IPS-20b (cell line): ENCODE measurements around the gene ARVCF.
A peak's percentile ranks its signal among the peaks of the same experiment; 100 is the strongest.

Experiments
- H3K27ac ChIP-seq: one replicate; pipeline ENCODE4 v1.5.1; 2013; ENCODE audit warnings: low read length
- H3K27me3 ChIP-seq: 2 replicates; pipeline ENCODE4 v1.6.1; 2013; ENCODE audit warnings: mild to moderate bottlenecking, low read length, inconsistent platforms; ENCODE audit not compliant: insufficient read depth
- H3K36me3 ChIP-seq: 2 replicates; pipeline ENCODE4 v1.6.1; 2013; ENCODE audit warnings: low read depth, mild to moderate bottlenecking, inconsistent platforms, low read length, moderate library complexity; ENCODE audit not compliant: insufficient read depth
- H3K4me1 ChIP-seq: 2 replicates; pipeline ENCODE4 v1.6.1; 2013; ENCODE audit warnings: mild to moderate bottlenecking, control low read depth, inconsistent platforms, low read length, moderate library complexity; ENCODE audit not compliant: insufficient read depth
- H3K4me3 ChIP-seq: 2 replicates; pipeline ENCODE4 v1.5.1; 2013; ENCODE audit warnings: mild to moderate bottlenecking, low read length, inconsistent platforms
- H3K9ac ChIP-seq: 2 replicates; pipeline ENCODE4 v1.6.1; 2013; ENCODE audit warnings: low read depth, mild to moderate bottlenecking, inconsistent platforms, low read length, moderate library complexity
- H3K9me3 ChIP-seq: 2 replicates; pipeline ENCODE4 v1.6.1; 2013; ENCODE audit warnings: mild to moderate bottlenecking, low read depth, low read length, inconsistent platforms; ENCODE audit not compliant: insufficient read depth

The ARVCF gene

DNA sequence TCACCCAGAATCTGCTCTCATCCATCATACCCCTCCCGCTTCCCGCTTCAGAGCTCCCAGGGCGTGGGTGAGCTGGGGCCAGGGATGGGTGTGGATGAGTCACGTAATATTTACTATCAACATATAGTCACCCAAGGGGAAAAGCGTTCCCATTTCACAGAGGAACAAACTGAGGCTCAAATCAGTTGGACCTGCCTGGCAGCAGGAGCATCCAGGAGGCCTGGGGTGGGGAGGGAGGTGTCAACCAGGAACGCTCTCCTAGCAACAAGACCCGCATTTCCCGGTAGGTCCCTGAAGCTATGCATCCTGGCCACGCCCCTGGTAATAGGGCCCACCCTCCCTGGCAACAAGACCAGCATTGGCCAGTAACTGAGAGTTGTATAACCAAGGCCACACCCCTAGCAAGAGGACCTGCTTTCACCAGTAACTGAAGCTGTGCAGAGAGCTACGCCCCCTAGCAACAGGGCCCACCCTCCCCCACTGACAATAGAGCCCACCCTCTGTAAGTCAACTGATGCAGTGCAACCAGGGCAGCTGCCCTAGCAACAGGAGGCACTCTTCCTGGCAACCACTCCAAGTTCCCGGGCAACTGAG lies 42.3 kb downstream of the ARVCF start:
- peak overlapping the region; percentile 38; the same call in 1 of the 2 replicates for H3K9ac ChIP-seq
- H3K27ac ChIP-seq = peak overlapping the region; percentile 34
- peak overlapping the region; percentile 29; the same call in 1 of the 2 replicates for H3K4me3 ChIP-seq
- H3K36me3 ChIP-seq = peaks cover 65% of the 10 kb centered on the region
- H3K4me1 ChIP-seq = peaks cover 13% of the 10 kb centered on the region
- H3K9me3 ChIP-seq = no peaks in the 10 kb centered on the region
- H3K27me3 ChIP-seq = no peaks in the 10 kb centered on the region

DNA sequence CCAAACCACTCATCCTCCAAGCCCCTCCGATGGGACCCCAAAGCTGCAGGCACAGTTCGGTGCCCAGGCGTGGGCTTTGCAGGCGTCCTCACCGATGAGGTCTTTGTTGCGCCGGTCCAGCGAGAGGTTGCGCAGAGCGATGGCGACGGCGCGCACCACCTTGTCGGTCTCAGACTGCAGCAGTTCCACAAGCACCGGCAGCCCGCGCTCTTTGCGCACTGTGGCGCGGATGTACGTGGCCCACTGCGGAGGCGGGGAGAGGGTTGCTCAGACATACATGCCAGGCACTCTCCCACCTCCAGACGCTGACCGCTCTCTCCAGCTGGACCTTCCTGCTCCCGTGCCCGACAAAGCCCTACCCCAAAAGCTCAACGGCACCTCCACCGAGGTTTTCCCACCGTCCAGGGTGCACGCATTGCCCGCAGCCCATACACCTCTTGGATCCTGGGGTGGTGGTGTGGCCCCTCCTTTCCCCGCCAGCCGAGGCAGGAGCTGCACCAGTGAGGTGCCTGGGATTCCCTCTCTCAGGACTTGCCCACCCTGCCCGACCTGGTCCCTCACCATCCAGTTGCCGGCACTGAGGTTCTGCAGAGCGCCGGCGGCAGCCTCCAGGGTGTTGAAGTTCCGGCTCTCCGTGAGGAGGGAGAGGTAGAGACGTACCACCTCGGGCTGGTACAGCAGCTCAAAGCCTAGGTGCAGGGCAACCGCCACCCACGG lies 42.9 kb downstream of the ARVCF start:
- H3K27me3 ChIP-seq = no peaks in the 10 kb centered on the region
- H3K9me3 ChIP-seq = no peaks in the 10 kb centered on the region
- no peak overlapping the region for H3K9ac ChIP-seq
- H3K4me1 ChIP-seq = peaks cover 13% of the 10 kb centered on the region
- H3K4me3 ChIP-seq = no peak overlapping the region
- peaks cover 63% of the 10 kb centered on the region for H3K36me3 ChIP-seq
- no peak overlapping the region for H3K27ac ChIP-seq

DNA sequence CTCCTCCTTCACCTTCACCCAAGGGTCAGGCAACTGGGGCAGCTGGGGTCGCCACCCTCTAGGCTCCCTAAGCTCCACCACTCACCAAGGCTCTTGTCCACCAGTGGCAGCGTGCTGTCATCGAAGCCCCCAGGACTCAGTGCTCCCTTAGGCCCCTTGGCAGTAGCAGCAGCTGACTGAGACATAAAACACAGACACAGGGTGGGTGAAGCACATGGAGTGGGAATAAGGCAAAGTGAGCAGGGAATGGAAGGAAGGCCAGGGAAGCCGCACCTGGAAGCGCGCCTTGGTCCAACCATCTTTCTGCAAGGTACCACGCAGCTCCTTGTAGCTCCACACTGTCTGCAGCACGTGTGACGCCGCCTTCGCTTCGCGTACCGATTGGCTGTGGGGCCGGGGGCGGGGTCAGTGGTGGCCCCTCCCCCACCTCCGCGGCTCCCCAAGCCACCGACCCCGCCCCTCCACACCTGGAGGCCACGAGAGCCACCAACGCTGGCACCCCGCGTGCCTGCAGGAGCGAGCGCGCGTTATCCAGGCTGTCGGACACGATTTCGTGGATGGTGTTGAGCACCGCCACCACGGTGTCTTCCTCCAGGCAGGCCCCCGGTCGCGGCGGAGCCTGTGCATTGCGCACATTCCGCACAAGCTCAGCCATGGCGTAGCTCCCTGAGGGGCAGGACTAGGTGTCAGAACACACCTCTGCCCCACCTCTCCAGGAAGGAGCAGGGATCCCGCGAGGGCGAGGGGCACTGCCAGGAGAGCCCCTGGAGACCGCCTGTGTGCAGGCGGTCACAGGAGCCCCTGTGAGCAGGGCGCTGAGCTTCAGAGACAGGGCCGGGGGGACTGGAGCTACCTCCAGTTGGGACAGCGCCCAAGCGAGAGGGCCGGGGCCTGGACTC lies 43.7 kb downstream of the ARVCF start:
- no peak overlapping the region for H3K27ac ChIP-seq
- peaks cover 13% of the 10 kb centered on the region for H3K4me1 ChIP-seq
- peaks cover 55% of the 10 kb centered on the region for H3K36me3 ChIP-seq
- no peaks in the 10 kb centered on the region for H3K27me3 ChIP-seq
- no peak overlapping the region for H3K4me3 ChIP-seq
- no peaks in the 10 kb centered on the region for H3K9me3 ChIP-seq
- no peak overlapping the region for H3K9ac ChIP-seq

DNA sequence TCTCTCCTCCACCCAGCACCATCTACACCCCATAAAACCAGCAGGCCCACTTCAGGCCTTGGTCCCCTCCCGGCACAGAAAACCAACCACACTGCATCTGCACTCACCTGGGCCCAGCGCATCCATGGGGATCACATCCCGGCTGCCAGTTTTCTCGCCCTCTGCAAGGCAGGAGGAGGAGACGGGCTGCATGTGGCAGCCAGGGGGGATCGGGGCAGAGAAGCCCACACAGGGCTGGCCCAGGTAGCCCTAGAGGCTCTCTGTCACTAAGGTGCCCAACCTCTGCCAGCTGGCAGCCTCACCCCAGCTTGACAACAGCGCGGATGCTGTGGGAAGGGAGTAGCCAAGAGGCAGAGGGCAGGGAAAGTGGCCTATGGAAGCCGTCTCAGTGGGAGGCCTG lies 44.4 kb downstream of the ARVCF start:
- Histone ChIP-seq H3K9ac (no peak overlapping the region), H3K9me3 (no peaks in the 10 kb centered on the region), H3K27ac (no peak overlapping the region), H3K4me1 (peaks cover 13% of the 10 kb centered on the region), H3K4me3 (no peak overlapping the region), H3K27me3 (no peaks in the 10 kb centered on the region), H3K36me3 (peaks cover 49% of the 10 kb centered on the region)

DNA sequence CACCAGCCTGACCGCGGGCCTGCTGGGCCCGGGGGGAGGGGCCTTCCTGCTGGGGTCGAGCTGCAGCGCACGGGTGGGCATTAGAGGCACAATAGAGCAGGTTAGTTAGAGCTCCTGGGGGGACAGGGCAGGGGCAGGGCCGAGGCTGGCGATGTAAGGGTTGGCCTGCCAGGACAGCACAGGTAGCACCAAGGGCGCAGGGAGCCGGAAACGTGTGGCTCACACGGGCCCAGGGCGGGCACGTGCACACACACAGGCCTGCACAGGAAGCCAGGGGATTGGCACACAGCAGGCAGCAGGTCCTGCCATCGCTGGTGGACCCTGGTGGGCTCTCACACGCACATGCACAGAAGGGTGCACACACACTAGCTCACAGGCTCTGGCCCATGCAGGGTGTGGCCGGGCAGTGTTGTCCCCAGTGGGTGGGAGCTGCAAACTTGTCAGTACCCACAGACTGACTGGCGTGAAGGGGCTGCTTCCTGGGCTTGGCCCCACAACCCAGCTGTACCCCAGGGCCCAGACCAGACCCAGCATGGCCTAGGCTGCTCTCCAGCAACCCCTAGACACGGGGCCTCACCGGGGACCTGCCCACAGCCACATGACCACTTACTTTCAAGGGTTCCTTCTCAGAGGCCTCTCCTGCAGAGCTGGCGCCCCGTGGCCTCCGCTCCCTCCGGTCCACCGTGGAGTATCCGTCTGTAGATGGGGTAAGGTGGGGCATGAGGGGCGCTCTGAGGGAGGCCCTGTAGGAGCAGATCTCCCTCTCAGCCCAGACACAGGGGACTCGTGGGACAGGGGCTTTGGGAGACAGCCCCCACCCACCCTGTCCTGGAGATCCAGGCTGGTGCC lies 45.1 kb downstream of the ARVCF start:
- H3K4me3 ChIP-seq = no peak overlapping the region
- H3K9me3 ChIP-seq = no peaks in the 10 kb centered on the region
- H3K9ac ChIP-seq = no peak overlapping the region
- H3K27ac ChIP-seq = no peak overlapping the region
- H3K36me3 ChIP-seq = peaks cover 45% of the 10 kb centered on the region
- peaks cover 13% of the 10 kb centered on the region for H3K4me1 ChIP-seq
- no peaks in the 10 kb centered on the region for H3K27me3 ChIP-seq

DNA sequence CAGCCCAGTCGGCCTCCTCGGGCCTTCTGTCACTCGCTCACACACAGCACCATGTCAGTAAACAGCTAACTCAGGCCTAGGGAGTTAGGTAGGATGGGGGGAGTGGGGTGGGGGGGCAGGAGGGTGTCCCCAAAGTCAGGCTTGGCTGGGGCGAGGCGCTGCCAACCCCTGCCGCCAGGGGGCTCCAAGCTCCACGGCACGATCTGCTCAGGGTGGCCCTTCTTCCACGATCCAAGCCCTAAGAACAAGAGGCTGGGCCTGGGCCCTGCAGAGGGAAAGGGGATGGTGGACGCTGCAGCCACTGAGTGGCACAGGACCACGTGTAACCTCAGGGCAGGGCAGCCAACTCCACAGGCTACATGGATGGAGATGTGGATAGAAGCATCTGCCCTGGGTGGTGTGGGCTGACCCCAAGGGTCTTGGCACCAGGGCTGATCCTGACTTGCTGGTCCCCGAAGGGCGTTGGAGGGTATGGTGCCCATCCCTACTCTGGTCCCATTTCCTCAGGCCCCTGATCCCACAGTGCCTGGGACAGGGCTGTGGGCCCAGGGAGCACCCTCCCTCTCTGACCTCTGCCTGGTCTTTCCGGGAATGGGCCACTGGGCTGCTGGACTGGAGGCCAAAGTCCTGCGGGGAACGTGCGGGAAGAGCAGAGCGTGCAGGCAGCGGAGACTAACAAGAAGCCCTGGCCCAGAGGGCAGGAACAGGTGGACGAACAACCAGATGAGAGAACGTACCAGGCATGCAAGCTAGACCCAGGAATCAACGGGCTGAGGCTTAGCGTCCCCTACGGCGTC lies 45.9 kb downstream of the ARVCF start:
- no peak overlapping the region for H3K4me3 ChIP-seq
- no peaks in the 10 kb centered on the region for H3K27me3 ChIP-seq
- H3K4me1 ChIP-seq = peaks cover 11% of the 10 kb centered on the region
- H3K9ac ChIP-seq = no peak overlapping the region
- peaks cover 45% of the 10 kb centered on the region for H3K36me3 ChIP-seq
- H3K9me3 ChIP-seq = no peaks in the 10 kb centered on the region
- H3K27ac ChIP-seq = no peak overlapping the region

DNA sequence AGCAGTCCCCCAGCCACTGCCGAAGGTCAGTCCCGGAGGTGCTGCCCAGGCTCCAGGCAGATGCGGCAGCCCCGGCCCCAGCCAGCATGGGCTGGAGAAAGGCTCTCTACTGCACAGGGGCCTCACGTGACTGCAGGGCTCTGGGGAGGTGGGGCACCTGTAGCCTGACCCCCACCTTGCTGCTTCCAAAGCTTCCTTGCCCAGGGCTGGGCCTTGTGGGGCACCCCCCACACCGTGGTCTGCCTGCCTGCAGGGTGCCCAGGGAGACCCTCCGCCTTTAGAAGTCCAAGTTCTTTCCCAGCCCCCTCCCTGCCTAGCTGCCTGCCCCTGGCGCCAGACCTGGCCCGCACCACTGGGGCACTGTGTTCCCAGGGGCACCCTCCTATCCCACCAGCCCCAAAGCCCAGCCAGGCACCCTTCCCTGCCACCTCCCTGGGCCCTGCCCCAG lies 46.6 kb downstream of the ARVCF start:
- Histone ChIP-seq H3K4me3 (no peak overlapping the region), H3K4me1 (peaks cover 5% of the 10 kb centered on the region), H3K36me3 (peaks cover 45% of the 10 kb centered on the region), H3K9ac (no peak overlapping the region), H3K27ac (no peak overlapping the region), H3K27me3 (no peaks in the 10 kb centered on the region), H3K9me3 (no peaks in the 10 kb centered on the region)

DNA sequence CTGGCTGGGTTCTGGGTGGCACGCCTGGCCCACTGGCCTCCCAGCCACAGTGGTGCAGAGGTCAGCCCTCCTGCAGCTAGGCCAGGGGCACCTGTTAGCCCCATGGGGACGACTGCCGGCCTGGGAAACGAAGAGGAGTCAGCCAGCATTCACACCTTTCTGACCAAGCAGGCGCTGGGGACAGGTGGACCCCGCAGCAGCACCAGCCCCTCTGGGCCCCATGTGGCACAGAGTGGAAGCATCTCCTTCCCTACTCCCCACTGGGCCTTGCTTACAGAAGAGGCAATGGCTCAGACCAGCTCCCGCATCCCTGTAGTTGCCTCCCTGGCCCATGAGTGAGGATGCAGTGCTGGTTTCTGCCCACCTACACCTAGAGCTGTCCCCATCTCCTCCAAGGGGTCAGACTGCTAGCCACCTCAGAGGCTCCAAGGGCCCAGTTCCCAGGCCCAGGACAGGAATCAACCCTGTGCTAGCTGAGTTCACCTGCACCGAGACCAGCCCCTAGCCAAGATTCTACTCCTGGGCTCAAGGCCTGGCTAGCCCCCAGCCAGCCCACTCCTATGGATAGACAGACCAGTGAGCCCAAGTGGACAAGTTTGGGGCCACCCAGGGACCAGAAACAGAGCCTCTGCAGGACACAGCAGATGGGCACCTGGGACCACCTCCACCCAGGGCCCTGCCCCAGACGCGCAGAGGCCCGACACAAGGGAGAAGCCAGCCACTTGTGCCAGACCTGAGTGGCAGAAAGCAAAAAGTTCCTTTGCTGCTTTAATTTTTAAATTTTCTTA lies 47.3 kb downstream of the ARVCF start:
- no peaks in the 10 kb centered on the region for H3K27me3 ChIP-seq
- no peaks in the 10 kb centered on the region for H3K4me1 ChIP-seq
- no peaks in the 10 kb centered on the region for H3K9me3 ChIP-seq
- H3K4me3 ChIP-seq = no peak overlapping the region
- no peak overlapping the region for H3K27ac ChIP-seq
- no peak overlapping the region for H3K9ac ChIP-seq
- peaks cover 45% of the 10 kb centered on the region for H3K36me3 ChIP-seq

DNA sequence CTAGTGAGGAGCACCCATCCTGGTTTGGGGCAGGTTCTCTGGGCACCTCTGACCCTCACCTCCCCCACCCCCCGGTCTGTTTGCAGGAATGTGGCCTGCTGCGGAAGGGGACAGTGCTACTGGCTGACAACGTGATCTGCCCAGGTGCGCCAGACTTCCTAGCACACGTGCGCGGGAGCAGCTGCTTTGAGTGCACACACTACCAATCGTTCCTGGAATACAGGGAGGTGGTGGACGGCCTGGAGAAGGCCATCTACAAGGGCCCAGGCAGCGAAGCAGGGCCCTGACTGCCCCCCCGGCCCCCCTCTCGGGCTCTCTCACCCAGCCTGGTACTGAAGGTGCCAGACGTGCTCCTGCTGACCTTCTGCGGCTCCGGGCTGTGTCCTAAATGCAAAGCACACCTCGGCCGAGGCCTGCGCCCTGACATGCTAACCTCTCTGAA lies 48.2 kb downstream of the ARVCF start:
- H3K36me3 ChIP-seq = peaks cover 37% of the 10 kb centered on the region
- H3K9ac ChIP-seq = no peak overlapping the region
- no peaks in the 10 kb centered on the region for H3K27me3 ChIP-seq
- H3K9me3 ChIP-seq = no peaks in the 10 kb centered on the region
- 0 out of 2 replicates have a peak, but pooled peaks cover 2% of the 10 kb centered on the region for H3K4me1 ChIP-seq
- no peak overlapping the region for H3K4me3 ChIP-seq
- no peak overlapping the region for H3K27ac ChIP-seq

DNA sequence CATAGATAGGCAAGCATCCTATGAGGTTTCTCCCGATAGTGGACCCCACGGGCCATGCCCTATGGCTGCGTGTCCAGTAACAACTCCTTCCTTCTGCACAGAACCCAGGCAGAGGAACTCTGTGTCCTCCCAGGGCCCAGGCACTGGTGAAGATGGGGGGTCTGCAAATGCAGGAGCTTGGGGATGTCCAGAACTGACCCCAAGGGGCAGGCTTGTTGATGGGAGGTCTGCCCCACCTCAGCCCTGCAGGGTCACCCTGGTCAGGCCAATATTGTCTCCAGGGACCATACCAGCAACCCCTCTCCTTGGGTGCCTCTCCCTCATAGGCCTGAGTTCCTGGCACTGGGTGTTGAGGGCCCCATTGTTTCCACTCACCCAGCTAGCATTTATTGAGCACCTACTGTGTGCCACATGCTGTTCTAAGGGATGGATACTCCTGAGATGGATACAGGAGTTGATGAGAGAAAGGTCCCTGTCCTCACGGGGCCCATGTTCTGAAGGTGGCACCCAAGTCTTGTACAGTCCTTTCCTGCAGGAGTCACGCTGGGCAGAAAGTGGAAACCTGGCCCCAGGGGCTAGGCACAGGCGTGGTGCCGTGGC lies 48.7 kb downstream of the ARVCF start:
- 0 out of 2 replicates have a peak, but pooled peaks cover 3% of the 10 kb centered on the region for H3K4me1 ChIP-seq
- H3K36me3 ChIP-seq = peaks cover 33% of the 10 kb centered on the region
- no peaks in the 10 kb centered on the region for H3K9me3 ChIP-seq
- H3K9ac ChIP-seq = no peak overlapping the region
- H3K27ac ChIP-seq = no peak overlapping the region
- H3K27me3 ChIP-seq = no peaks in the 10 kb centered on the region
- no peak overlapping the region for H3K4me3 ChIP-seq
